HG03571 (cell line): Measurements from ENCODE around the gene PCCA.
"Not testable (repeated sequence)": the region's sequence is repeated elsewhere in the genome, so short reads cannot be mapped to it uniquely, and the experiment has no call there.

Source experiments
- ATAC-seq: cut with Tn5 transposase; IDR thresholded peaks from one replicate; pipeline ENCODE4 v1.9.1; 2021; ENCODE audit not compliant: unreplicated experiment

Gene PCCA

GRCh38 chr13:100356426-100356825, 267.5 kb downstream of the PCCA start:
- ATAC-seq, result no peak

- ATAC-seq, result no peak
These were observed 268.0 kb downstream of the PCCA start for GRCh38 chr13:100356889-100357288.

- ATAC-seq, result no peak
These were observed 268.9 kb downstream of the PCCA start for GRCh38 chr13:100357764-100358163.

- no peak for ATAC-seq
These were observed 272.6 kb downstream of the PCCA start for GRCh38 chr13:100361504-100361903.

GRCh38 chr13:100362371-100362770, 273.5 kb downstream of the PCCA start:
- no peak for ATAC-seq

- ATAC-seq, result no peak
These were observed 273.9 kb downstream of the PCCA start for GRCh38 chr13:100362781-100363180.

- ATAC-seq, result no peak
These were observed 274.4 kb downstream of the PCCA start for GRCh38 chr13:100363285-100363711.

- ATAC-seq, result no peak
These were observed 275.0 kb downstream of the PCCA start for GRCh38 chr13:100363874-100364273.

GRCh38 chr13:100364591-100364990, 275.7 kb downstream of the PCCA start:
- no peak for ATAC-seq

- ATAC-seq, result no peak
These were observed 276.8 kb downstream of the PCCA start for GRCh38 chr13:100365680-100366079.

- no peak for ATAC-seq
These were observed 289.6 kb downstream of the PCCA start for GRCh38 chr13:100378533-100378932.

- ATAC-seq, result no peak
These were observed 292.8 kb downstream of the PCCA start for GRCh38 chr13:100381595-100382224.

GRCh38 chr13:100382785-100383184, 293.9 kb downstream of the PCCA start:
- no peak for ATAC-seq

- no peak for ATAC-seq
These were observed 298.5 kb downstream of the PCCA start for GRCh38 chr13:100387416-100387815.

GRCh38 chr13:100388150-100388549, 299.3 kb downstream of the PCCA start:
- ATAC-seq, result not testable (repeated sequence)

GRCh38 chr13:100388923-100389322, 300.0 kb downstream of the PCCA start:
- no peak for ATAC-seq

- no peak for ATAC-seq
These were observed 300.7 kb downstream of the PCCA start for GRCh38 chr13:100389617-100390016.

GRCh38 chr13:100392709-100393630, 304.1 kb downstream of the PCCA start:
- ATAC-seq, result peak; percentile 49

GRCh38 chr13:100394005-100394695, 305.3 kb downstream of the PCCA start:
- ATAC-seq, result peak; percentile 69

- no peak for ATAC-seq
These were observed 306.9 kb downstream of the PCCA start for GRCh38 chr13:100395698-100396373.

- ATAC-seq, result no peak
These were observed 307.9 kb downstream of the PCCA start for GRCh38 chr13:100396776-100397175.
